SH-SY5Y (cell line): ENCODE measurements around the gene P4HA3.

Source experiments
- GATA2 ChIP-seq: IDR thresholded peaks from 2 replicates; pipeline ENCODE4 v1.6.1; 2011; ENCODE audit warnings: mild to moderate bottlenecking, low read depth, low read length
- GATA3 ChIP-seq: IDR thresholded peaks from 2 replicates; pipeline ENCODE4 v1.6.1; 2011; ENCODE audit warnings: low read depth, mild to moderate bottlenecking, low read length, moderate library complexity

Gene P4HA3

GRCh38 chr11:74325649-74326645, 14.5 kb upstream of the P4HA3 start:
- TF ChIP-seq GATA3 (no peak), GATA2 (no peak)

GRCh38 chr11:74322667-74323066, 11.2 kb upstream of the P4HA3 start:
- no peak for TF ChIP-seq GATA2
- TF ChIP-seq GATA3, result no peak

GRCh38 chr11:74321487-74322188, 10.2 kb upstream of the P4HA3 start:
- TF ChIP-seq GATA2, result no peak
- TF ChIP-seq GATA3, result no peak

- TF ChIP-seq GATA3 (no peak), GATA2 (no peak)
These were observed 9.1 kb upstream of the P4HA3 start for GRCh38 chr11:74320538-74320937.

GRCh38 chr11:74319139-74319816, 7.8 kb upstream of the P4HA3 start:
- TF ChIP-seq GATA3, result no peak

- TF ChIP-seq GATA2 (no peak), GATA3 (no peak)
These were observed 6.9 kb upstream of the P4HA3 start for GRCh38 chr11:74318241-74318932.

GRCh38 chr11:74316772-74317505, 5.5 kb upstream of the P4HA3 start:
- TF ChIP-seq GATA3 (no peak), GATA2 (no peak)

GRCh38 chr11:74312326-74312725, 886 bp upstream of the P4HA3 start:
- TF ChIP-seq GATA3 (no peak), GATA2 (no peak)

- TF ChIP-seq GATA3 (no peak), GATA2 (no peak)
These were observed 583 bp downstream of the P4HA3 start for GRCh38 chr11:74310857-74311256.

GRCh38 chr11:74307434-74307833, 4.0 kb downstream of the P4HA3 start:
- no peak for TF ChIP-seq GATA3
- TF ChIP-seq GATA2, result no peak

GRCh38 chr11:74306435-74307175, 4.8 kb downstream of the P4HA3 start:
- TF ChIP-seq GATA2 (no peak), GATA3 (no peak)

- TF ChIP-seq GATA3 (no peak), GATA2 (no peak)
These were observed 12.4 kb downstream of the P4HA3 start for GRCh38 chr11:74299015-74299414.
